Glutamatergic neuron (in vitro differentiated cells): ENCODE data around the gene MAP3K13. TPM values are rescaled to one million over a fixed set of nuclear protein-coding genes. Genes with fewer than 3 reads are reported as not detected.

Experiments used
- DNase-seq: peaks from one replicate; pipeline ENCODE4 v3.0.0; 2022
- H3K27ac Mint-ChIP-seq: one replicate; pipeline ENCODE4 v1.8.0; 2020; ENCODE audit warnings: mild to moderate bottlenecking, mixed read lengths, inconsistent platforms; ENCODE audit not compliant: unreplicated experiment
- H3K27me3 Mint-ChIP-seq: one replicate; pipeline ENCODE4 v1.8.0; 2020; ENCODE audit warnings: mild to moderate bottlenecking, moderate library complexity, mixed read lengths, inconsistent platforms; ENCODE audit not compliant: unreplicated experiment
- H3K36me3 Mint-ChIP-seq: one replicate; pipeline ENCODE4 v1.8.0; 2020; ENCODE audit warnings: mild to moderate bottlenecking, mixed read lengths, inconsistent platforms; ENCODE audit not compliant: unreplicated experiment
- H3K4me1 Mint-ChIP-seq: one replicate; pipeline ENCODE4 v1.8.0; 2020; ENCODE audit warnings: mild to moderate bottlenecking, low read depth, mixed read lengths, inconsistent platforms; ENCODE audit not compliant: unreplicated experiment
- H3K4me3 Mint-ChIP-seq: one replicate; pipeline ENCODE4 v1.8.0; 2020; ENCODE audit warnings: mild to moderate bottlenecking, mixed read lengths, inconsistent platforms; ENCODE audit not compliant: unreplicated experiment
- H3K9me3 Mint-ChIP-seq: one replicate; pipeline ENCODE4 v1.8.0; 2020; ENCODE audit warnings: mild to moderate bottlenecking, moderate library complexity, mixed read lengths, inconsistent platforms; ENCODE audit not compliant: unreplicated experiment
- total RNA-seq: library from RNA; stranded (reverse); fragmentation: NEBNext Ultra II Directional; extraction: Animal tissue kit (Norgen Biotek cat#: 25700); gene quantifications from one replicate; pipeline ENCODE4 v1.2.1, GENCODE V29; 2021; ENCODE audit not compliant: unreplicated experiment
- TF ChIP-seq, protein P1 (sequence below): fragments of 200-600 bp; sonication (generic); IDR thresholded peaks from one replicate; pipeline ENCODE4 v1.5.0; 2021; ENCODE audit not compliant: partially characterized antibody, unreplicated experiment

Gene MAP3K13
- total RNA-seq, 1 donor from 2014 or later, result 110 TPM

DNA sequence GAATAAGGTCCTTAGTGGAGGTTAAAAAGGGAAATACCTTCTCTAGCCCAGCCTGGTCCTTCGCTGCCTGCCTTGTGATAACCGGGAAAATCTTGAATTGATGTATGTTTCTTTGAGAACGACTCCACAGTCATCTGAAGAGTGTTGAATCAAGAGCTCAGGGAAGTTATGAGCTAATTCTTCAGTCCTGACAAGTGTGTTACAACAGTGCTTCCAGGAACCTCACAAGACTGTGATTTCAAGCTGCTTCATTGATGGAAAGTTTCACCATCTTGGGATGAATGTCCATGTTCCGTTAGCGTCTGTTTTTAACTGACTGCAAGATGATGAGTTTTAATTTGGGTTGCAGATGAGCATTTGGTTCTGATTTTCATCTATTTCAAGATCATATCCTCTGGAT lies 123.5 kb downstream of the MAP3K13 start:
- Mint-ChIP-seq H3K4me3 (no peak overlapping the region), H3K27ac (no peak overlapping the region), H3K36me3 (peaks cover 7% of the 10 kb centered on the region), H3K9me3 (peaks cover 10% of the 10 kb centered on the region), H3K4me1 (peaks cover 2% of the 10 kb centered on the region), H3K27me3 (peaks cover 2% of the 10 kb centered on the region)
- TF ChIP-seq, protein P1, sequence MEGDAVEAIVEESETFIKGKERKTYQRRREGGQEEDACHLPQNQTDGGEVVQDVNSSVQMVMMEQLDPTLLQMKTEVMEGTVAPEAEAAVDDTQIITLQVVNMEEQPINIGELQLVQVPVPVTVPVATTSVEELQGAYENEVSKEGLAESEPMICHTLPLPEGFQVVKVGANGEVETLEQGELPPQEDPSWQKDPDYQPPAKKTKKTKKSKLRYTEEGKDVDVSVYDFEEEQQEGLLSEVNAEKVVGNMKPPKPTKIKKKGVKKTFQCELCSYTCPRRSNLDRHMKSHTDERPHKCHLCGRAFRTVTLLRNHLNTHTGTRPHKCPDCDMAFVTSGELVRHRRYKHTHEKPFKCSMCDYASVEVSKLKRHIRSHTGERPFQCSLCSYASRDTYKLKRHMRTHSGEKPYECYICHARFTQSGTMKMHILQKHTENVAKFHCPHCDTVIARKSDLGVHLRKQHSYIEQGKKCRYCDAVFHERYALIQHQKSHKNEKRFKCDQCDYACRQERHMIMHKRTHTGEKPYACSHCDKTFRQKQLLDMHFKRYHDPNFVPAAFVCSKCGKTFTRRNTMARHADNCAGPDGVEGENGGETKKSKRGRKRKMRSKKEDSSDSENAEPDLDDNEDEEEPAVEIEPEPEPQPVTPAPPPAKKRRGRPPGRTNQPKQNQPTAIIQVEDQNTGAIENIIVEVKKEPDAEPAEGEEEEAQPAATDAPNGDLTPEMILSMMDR, result no peak
- no peak for DNase-seq

DNA sequence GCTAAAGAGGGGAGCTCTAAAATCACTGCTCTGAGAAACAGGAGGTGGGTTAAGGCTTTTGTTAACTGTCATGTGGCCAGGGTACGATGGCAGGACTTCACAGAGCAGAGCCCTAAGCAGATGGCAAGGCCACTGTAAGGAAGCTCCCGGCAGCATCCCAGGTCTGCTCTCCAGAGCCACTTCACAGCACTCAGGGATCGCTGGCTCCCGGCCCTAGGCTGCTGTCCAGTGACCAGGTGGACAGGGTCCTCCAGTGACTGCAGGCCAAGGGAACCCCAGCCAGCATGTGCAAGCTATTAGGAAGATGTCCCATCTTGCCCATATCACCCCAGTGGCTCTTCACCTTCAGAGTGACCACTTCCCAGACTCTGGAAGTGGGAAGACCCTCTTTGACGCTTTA lies 125.5 kb downstream of the MAP3K13 start:
- Mint-ChIP-seq H3K27me3 (peaks cover 2% of the 10 kb centered on the region), H3K36me3 (no peaks in the 10 kb centered on the region), H3K4me1 (peaks cover 2% of the 10 kb centered on the region), H3K9me3 (peaks cover 4% of the 10 kb centered on the region), H3K4me3 (no peak overlapping the region), H3K27ac (no peak overlapping the region)
- no peak for DNase-seq
- TF ChIP-seq, protein P1, result no peak

DNA sequence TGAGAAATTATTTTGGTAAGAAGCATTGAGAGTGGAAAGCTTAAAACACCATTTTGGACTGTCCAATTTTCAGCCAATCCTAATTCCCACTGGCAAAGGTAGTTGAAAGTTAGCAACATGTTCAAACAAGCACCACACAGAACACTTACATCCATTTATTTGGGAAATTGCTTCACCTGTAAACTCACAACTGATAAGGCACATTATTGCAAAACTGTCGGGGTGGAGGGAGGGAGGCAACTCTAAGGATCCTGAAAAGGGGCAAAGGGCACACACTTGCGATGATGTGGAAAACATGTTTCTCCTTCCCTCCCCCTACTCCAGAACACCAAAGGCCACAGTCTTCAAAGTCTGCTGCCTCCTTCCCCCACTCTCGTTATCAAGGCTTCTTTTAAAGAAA lies 126.5 kb downstream of the MAP3K13 start:
- H3K4me1 Mint-ChIP-seq, result peaks cover 2% of the 10 kb centered on the region
- H3K27ac Mint-ChIP-seq, result no peak overlapping the region
- peaks cover 2% of the 10 kb centered on the region for H3K27me3 Mint-ChIP-seq
- H3K36me3 Mint-ChIP-seq, result no peaks in the 10 kb centered on the region
- no peak overlapping the region for H3K4me3 Mint-ChIP-seq
- no peak for DNase-seq
- peaks cover 5% of the 10 kb centered on the region for H3K9me3 Mint-ChIP-seq
- TF ChIP-seq, protein P1, result no peak

DNA sequence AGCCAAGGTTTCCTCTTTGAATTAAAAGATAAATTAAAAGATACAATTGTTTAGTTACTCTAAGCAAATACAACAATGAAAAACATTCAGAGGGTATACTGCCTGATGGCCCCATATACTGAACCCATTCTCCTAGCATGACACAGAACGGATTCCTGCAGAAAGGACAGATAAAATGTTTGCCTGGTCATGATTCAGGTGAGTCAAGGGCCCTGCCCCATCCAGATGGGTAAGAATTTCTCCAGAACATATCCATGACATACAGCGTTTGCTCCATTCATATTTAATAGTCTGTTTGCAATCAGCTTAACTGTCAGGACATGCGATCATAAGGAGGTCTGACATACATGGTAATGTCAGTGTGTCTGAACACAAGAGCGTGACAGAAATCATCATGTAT lies 127.3 kb downstream of the MAP3K13 start:
- H3K27me3 Mint-ChIP-seq, result peaks cover 2% of the 10 kb centered on the region

More for the DNA sequence above, 127.3 kb downstream of the MAP3K13 start:
- H3K36me3 Mint-ChIP-seq, result no peaks in the 10 kb centered on the region
- H3K4me1 Mint-ChIP-seq, result no peaks in the 10 kb centered on the region
- TF ChIP-seq, protein P1, result no peak
- no peak for DNase-seq
- H3K27ac Mint-ChIP-seq, result peak overlapping the region; percentile 43
- H3K9me3 Mint-ChIP-seq, result peaks cover 6% of the 10 kb centered on the region
- no peak overlapping the region for H3K4me3 Mint-ChIP-seq
